Measurements from ENCODE around the gene RBMS3.
"Not testable (repeated sequence)": the region's sequence is repeated elsewhere in the genome, so short reads cannot be mapped to it uniquely, and the experiment has no call there.

Gene RBMS3

GRCh38 chr3:30026851-30027250, 746.0 kb downstream of the RBMS3 start:
- DNase-seq (ENCODE audit: low spot score) = no peak

- DNase-seq (ENCODE audit: low spot score) = no peak
These were observed 753.5 kb downstream of the RBMS3 start for GRCh38 chr3:30034246-30034991.

- DNase-seq (ENCODE audit: low spot score) = no peak
These were observed 755.2 kb downstream of the RBMS3 start for GRCh38 chr3:30035935-30036567.

GRCh38 chr3:30040126-30040525, 759.3 kb downstream of the RBMS3 start:
- no peak for DNase-seq (ENCODE audit: low spot score)

- not testable (repeated sequence) for DNase-seq (ENCODE audit: low spot score)
These were observed 760.6 kb downstream of the RBMS3 start for GRCh38 chr3:30041481-30041880.

- DNase-seq (ENCODE audit: low spot score) = peak; percentile 82
These were observed 761.5 kb downstream of the RBMS3 start for GRCh38 chr3:30042274-30042859.

- DNase-seq (ENCODE audit: low spot score) = no peak
These were observed 762.2 kb downstream of the RBMS3 start for GRCh38 chr3:30042916-30043555.

- no peak for DNase-seq (ENCODE audit: low spot score)
These were observed 763.6 kb downstream of the RBMS3 start for GRCh38 chr3:30044515-30044914.

- no peak for DNase-seq (ENCODE audit: low spot score)
These were observed 767.6 kb downstream of the RBMS3 start for GRCh38 chr3:30048431-30048830.

- not testable (repeated sequence) for DNase-seq (ENCODE audit: low spot score)
These were observed 769.2 kb downstream of the RBMS3 start for GRCh38 chr3:30050116-30050515.

- no peak for DNase-seq (ENCODE audit: low spot score)
These were observed 778.4 kb downstream of the RBMS3 start for GRCh38 chr3:30059240-30059639.
